ENCODE measurements around the gene PTPRM. TPM values are rescaled to one million over a fixed set of nuclear protein-coding genes. Genes with fewer than 3 reads are reported as not detected.

The PTPRM gene
- total RNA-seq, 2 donors from 2014 or later: 51.4 to 75.5 TPM

GRCh38 chr18:7616661-7617060 lies 49.5 kb downstream of the PTPRM start:
- ATAC-seq (peak; percentile 65 to 74), DNase-seq (peak; percentile 48)
- intact Hi-C loops (cut with DNase I): no loop called here

GRCh38 chr18:7617738-7618422 lies 50.8 kb downstream of the PTPRM start:
- DNase-seq: peak; percentile 59
- intact Hi-C loops (cut with DNase I): no loop called here
- peak; percentile 31 to 54 for ATAC-seq

- peak in 1 of 2 donors; percentile 38 for ATAC-seq
- intact Hi-C loops (cut with DNase I): no loop called here
- no peak for DNase-seq
Measured at GRCh38 chr18:7618891-7619442, 51.9 kb downstream of the PTPRM start.

GRCh38 chr18:7619676-7620075 lies 52.6 kb downstream of the PTPRM start:
- intact Hi-C loops (cut with DNase I): no loop called here
- ATAC-seq (peak in 1 of 2 donors; percentile 32), DNase-seq (no peak)

GRCh38 chr18:7622721-7623120 lies 55.6 kb downstream of the PTPRM start:
- ATAC-seq (no peak), DNase-seq (no peak)
- intact Hi-C loops (cut with DNase I): no loop called here

- DNase-seq (no peak), ATAC-seq (no peak)
- intact Hi-C loops (cut with DNase I): no loop called here
Measured at GRCh38 chr18:7623681-7624080, 56.6 kb downstream of the PTPRM start.

- intact Hi-C loops (cut with DNase I): no loop called here
- DNase-seq: no peak
Measured at GRCh38 chr18:7624697-7625096, 57.6 kb downstream of the PTPRM start.

GRCh38 chr18:7626175-7626921 lies 59.2 kb downstream of the PTPRM start:
- DNase-seq (no peak), ATAC-seq (peak; percentile 12 to 21)
- intact Hi-C loops (cut with DNase I): no loop called here

More at GRCh38 chr18:7624697-7625096, 57.6 kb downstream of the PTPRM start:
- no peak for ATAC-seq

- intact Hi-C loops (cut with DNase I): no loop called here
- DNase-seq (no peak), ATAC-seq (peak; percentile 48 to 63)
Measured at GRCh38 chr18:7626922-7627440, 59.9 kb downstream of the PTPRM start.

- ATAC-seq (no peak), DNase-seq (no peak)
- intact Hi-C loops (cut with DNase I): no loop called here
Measured at GRCh38 chr18:7629416-7629815, 62.3 kb downstream of the PTPRM start.

- no peak for ATAC-seq
- DNase-seq: no peak
- intact Hi-C loops (cut with DNase I): no loop called here
Measured at GRCh38 chr18:7630731-7631442, 63.8 kb downstream of the PTPRM start.

- intact Hi-C loops (cut with DNase I): no loop called here
- no peak for DNase-seq
- ATAC-seq: no peak
Measured at GRCh38 chr18:7632152-7633098, 65.3 kb downstream of the PTPRM start.

- intact Hi-C loops (cut with DNase I): no loop called here
- DNase-seq (no peak), ATAC-seq (no peak)
Measured at GRCh38 chr18:7633171-7633570, 66.1 kb downstream of the PTPRM start.

- intact Hi-C loops (cut with DNase I): no loop called here
- DNase-seq (no peak), ATAC-seq (no peak)
Measured at GRCh38 chr18:7635948-7636347, 68.8 kb downstream of the PTPRM start.

GRCh38 chr18:7637269-7637668 lies 70.2 kb downstream of the PTPRM start:
- DNase-seq: no peak
- intact Hi-C loops (cut with DNase I): no loop called here
- no peak for ATAC-seq

GRCh38 chr18:7638321-7638720 lies 71.2 kb downstream of the PTPRM start:
- DNase-seq: no peak
- intact Hi-C loops (cut with DNase I): no loop called here
- ATAC-seq: no peak

GRCh38 chr18:7641813-7642212 lies 74.7 kb downstream of the PTPRM start:
- intact Hi-C loops (cut with DNase I): no loop called here
- no peak for ATAC-seq
- no peak for DNase-seq

GRCh38 chr18:7642331-7642890 lies 75.3 kb downstream of the PTPRM start:
- DNase-seq: no peak
- no peak for ATAC-seq
- intact Hi-C loops (cut with DNase I): no loop called here
